HG03521 (cell line): ENCODE data around the gene DPF3.

Experiments
- ATAC-seq: cut with Tn5 transposase; IDR thresholded peaks from one replicate; pipeline ENCODE4 v1.9.1; 2021; ENCODE audit warnings: mild to moderate bottlenecking, moderate library complexity; ENCODE audit not compliant: unreplicated experiment

DPF3 gene

GRCh38 chr14:72801836-72802587 is 91.9 kb downstream of the DPF3 start:
- no peak for ATAC-seq

- ATAC-seq = no peak
These were observed 92.5 kb downstream of the DPF3 start for GRCh38 chr14:72801381-72801812.

DNA sequence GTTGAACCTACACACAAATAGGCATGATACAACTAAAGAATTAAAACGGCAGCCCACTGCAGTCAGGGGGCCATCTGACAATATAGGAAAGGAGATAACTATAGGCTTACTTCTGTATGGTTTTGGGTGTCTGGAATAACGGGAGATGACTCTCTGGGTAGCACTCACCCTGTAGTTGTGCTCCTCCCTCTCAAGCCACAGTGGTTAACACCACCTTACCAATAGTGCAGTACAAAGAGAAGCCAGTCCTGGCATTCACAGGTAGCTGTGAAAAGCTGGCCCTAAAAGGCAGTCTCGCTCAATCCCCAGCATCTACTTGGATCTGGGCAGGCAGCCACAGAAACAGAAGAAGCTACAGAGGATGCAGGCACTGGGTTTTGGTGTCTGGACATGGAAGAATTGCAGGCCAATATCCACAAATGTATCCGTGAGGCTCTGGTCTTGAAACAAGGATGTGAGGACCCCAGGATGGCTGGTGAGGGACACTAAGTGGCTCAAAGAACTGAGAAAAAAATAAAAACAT is 93.0 kb downstream of the DPF3 start:
- ATAC-seq = no peak

GRCh38 chr14:72800296-72800695 is 93.6 kb downstream of the DPF3 start:
- no peak for ATAC-seq

DNA sequence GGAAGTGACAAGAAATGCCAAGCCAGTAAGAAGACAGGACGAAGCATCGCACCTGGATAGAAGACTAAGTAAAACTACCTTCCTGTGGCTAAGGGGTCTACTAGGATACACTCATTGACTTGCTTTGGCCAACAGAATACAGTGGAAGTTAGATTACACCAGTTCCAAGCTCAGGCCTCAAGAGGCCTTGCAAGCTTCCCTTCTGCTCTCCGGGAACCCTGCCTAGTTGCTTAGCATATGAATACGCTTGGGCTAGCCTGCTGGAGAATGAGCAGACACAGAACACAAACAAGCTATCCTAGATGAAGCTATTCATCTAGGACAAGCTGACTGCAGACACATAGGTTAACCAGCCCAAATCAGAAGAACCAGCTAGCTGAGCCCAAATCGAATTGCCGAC is 97.0 kb downstream of the DPF3 start:
- no peak for ATAC-seq

GRCh38 chr14:72793156-72793939 is 100.6 kb downstream of the DPF3 start:
- no peak for ATAC-seq

GRCh38 chr14:72792051-72792788 is 101.7 kb downstream of the DPF3 start:
- no peak for ATAC-seq

DNA sequence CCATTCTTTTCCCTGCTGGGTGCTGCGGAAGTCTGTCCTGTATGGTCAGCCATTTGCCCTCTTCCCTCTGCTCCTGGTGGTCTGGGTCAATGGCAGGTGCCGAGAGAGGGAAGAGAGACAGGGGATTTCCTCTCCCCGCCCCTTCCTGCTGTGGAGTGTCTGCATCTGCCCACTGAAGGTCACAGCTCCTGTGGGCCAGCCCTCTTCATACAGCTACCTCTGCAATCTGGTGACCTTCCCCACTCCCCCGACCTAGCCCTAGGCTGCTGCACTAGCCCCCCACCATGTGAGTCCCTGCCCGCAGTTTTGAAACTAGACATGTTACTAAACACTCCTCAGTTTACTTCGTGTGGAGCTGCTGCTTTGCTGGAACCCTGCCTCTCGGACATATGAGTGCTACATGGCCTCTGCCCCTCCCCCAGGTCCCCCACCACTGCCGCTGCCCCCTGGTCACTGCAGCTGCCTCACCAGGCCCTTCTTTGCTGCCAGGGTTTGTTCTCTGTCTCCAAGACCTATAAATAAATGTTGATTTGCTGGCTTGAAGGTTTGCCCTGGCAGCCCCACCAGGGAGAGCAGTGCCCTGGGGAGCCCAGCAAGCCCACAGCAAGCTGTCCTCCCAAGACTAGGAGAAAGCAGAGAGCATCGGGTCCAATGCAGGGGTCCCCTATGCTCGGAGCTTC is 102.9 kb downstream of the DPF3 start:
- no peak for ATAC-seq

DNA sequence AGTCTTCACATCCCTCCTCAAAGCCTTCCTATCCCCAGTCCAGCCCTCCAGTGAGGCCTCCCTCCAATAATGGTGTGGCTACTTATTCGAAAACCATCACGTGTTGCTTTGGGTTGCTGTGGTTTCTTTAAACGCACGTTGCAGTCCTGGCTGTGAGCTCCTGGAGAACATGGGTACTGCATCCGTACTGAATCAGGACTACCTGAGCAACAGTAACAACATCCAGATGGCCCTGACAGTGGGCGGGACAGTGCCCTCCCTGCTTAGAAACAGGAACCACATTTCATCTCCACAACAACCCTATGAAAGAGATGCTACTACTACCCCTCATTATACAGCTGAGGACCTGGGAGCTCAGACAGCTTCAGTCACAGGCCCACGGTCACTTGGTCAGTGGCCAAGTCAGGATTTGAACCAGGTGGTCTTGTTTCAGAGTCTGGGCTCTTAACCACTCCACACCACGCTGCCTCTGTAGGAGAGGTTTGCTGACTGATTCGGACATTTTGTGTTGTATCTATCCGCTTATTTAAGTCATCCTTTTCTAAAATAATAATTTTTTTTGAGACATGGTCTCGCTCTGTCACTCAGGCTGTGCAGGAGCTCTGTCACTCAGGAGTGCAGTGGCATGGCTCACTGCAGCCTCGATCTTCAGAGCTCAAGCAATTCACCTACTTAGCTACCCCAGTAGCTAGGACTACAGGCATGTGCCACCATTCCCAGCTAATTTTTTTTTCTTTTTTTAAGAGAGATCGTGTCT is 104.8 kb downstream of the DPF3 start:
- ATAC-seq = no peak

- no peak for ATAC-seq
These were observed 105.6 kb downstream of the DPF3 start for GRCh38 chr14:72788255-72788654.

DNA sequence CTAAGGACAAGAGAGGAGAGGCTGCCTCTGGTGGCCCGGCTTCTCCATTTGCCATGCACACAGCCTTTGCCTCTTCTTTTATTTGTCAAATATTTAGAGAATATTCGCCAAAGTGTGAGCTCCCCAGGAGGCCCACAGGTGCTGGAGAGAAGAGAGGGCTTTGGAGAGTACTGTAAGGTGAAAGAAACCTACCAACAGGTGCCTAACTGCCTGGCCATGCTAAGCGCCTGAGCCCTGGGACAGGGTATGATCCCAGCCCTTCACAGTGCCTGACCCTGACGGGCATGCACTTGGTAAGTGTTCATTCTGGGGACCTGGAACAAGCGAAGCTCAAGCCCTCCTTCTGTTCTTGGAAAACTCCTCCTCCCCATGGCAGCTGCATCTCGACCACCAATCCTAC is 106.1 kb downstream of the DPF3 start:
- no peak for ATAC-seq

DNA sequence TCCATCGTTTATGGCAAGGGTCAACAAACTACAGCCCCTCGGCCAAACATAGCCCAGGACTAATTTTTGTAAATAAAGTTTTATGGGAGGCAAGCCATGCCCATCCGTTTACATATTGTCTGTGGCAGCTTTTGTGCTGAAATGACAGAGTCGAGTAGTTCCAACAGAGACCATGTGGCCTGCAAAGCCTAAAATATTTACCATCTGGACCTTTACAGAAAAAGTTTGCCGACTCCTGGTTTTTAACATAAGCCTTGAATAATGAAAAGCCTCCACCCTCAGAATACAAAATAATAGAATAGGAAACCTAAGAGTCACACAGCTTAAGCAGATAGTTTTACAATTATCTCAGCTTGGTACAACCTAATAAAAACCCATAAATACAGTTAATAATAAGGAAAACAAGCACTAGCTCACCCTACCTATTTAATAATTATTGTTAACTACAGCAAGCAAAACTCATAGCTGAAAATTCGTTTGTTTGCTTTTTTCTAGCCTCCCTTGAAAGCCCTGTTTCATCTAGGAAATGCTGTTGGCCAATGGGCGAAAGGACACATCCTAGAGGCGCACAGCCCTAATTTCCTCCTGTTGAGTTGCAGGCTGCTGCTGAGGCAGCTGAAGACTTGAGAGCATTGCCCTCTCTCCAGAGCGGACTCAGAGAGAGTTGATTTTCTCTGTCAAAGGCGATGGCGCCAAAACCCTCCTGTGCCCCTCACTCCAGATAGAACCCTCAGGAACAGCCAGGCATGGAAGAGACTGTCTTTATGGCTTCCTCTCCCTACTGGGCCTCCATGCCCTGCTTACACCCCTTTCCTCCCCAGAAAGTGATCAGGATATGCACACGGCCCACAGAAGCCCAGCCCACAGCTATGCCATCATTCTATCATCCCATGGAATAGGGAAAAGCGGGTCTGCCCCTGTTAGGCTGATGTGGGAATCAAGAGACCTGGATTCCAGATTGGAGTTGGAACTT is 107.2 kb downstream of the DPF3 start:
- ATAC-seq = no peak

- ATAC-seq = no peak
These were observed 110.2 kb downstream of the DPF3 start for GRCh38 chr14:72783741-72784140.

DNA sequence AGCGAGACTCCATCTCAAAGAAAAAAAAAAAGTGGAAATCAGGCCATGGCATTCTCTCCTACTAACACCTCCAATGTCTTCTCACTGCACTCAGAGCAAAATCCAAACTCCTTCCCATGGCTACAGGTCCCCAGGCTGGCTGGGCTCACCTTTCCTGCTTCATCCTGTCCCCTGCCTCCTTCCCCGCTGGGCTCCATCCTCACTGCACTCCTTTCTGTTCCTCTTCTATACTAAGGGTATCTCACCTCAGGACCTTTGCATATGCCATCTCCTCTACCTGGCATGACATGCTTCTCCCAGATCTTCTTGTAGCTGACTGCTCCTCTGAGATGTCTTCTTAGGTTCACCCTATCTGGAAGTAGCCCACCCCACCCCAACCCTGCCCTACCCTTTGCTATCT is 111.1 kb downstream of the DPF3 start:
- ATAC-seq = no peak

GRCh38 chr14:72781561-72782508 is 112.1 kb downstream of the DPF3 start:
- no peak for ATAC-seq

GRCh38 chr14:72780751-72781150 is 113.2 kb downstream of the DPF3 start:
- ATAC-seq = no peak

DNA sequence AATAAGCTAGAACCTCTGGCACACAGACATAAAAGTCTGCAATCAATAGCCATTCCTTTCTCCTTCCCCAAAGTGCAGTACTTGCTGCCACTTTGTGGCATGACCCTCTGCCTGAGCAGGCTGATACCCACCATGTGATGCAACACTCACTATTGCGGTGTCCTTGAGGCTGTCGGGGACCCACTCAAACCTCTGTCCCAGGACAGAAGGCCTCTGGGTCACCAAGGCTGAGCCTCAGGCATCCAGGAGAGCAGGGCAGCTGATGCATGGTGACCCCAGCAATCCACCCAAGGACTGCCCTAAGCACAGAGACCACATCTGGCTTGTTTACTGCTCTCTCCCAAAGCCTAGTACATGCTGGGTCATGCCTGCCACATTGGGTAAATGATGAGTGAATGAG is 114.2 kb downstream of the DPF3 start:
- ATAC-seq = no peak

GRCh38 chr14:72777636-72778035 is 116.3 kb downstream of the DPF3 start:
- ATAC-seq = no peak
